Fibroblast of skin of left quadriceps (primary cell): ENCODE measurements around the gene TIPRL.
"Not testable (repeated sequence)": the region's sequence is repeated elsewhere in the genome, so short reads cannot be mapped to it uniquely, and the experiment has no call there.

Source experiments
- DNase-seq, 2 experiments: peaks; one replicate each; pipeline ENCODE4 v3.0.0-alpha.2; 2013; ENCODE audit warnings: low read depth in 2 of 2

The TIPRL gene

DNA sequence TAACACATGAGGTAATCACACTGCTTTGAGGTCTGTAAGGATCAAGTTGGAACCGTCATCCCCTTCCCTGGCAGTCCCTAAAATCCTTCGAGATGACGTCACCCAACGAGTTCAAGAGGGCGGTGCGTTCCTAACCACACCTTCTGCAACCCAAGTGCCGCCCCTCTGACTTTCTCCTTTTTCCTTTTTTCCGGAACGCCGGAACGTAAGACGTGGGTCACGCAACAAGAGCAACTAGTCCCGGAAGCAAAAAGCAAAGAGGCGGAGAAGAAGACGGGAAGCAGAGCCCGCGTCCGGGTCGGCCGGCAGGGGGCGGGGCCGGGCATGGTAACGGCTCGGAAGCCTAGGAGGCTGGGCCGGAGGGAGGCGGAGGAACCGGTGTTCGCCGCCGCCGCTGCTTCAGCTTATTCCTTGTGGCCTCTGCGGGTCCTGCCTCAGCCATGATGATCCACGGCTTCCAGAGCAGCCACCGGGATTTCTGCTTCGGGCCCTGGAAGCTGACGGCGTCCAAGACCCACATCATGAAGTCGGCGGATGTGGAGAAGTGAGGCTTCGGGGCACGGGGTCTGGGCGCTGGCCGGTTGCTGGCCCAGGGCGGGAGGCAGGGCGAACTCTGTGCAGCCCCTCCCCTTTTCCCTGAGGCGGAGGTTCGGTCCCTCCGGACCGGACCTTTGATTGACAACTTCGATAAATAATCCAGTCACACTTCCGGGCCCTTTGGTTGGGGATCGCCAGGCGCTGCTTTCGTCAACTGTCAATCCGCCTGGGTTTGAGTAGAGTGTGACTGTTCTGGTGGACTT, at the start of gene TIPRL:
TSS of gene TIPRL (plus strand) at position 325 of the 800 bp plus-strand sequence. CDS start at position 441, 116 bp downstream.
- peak; percentile 98 to 99 for DNase-seq

DNA sequence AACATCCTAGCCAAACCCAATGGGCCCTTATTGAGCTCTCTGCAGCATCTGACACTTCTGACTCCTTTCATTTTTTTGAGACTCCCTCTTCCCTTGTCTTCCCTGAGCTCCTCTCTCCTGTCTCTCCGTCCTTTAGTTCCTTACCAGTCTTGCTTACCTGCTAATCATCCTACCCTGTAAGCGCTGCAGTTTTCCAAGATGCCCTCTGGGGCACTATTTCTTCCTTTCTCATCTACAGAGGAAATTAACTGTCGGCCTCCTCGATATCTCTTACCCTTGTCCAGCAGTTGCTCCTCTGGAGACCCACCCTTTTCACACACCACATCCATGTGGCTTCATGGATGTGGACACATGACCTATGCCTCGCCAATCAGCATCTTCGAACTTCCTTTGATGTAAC, 48.8 kb upstream of the TIPRL start:
- DNase-seq: no peak

GRCh38 chr1:168134132-168134531, 44.6 kb upstream of the TIPRL start:
- no peak for DNase-seq

- no peak for DNase-seq
Measured at GRCh38 chr1:168134642-168135041, 44.1 kb upstream of the TIPRL start.

- no peak for DNase-seq
Measured at GRCh38 chr1:168135116-168135920, 43.4 kb upstream of the TIPRL start.

DNA sequence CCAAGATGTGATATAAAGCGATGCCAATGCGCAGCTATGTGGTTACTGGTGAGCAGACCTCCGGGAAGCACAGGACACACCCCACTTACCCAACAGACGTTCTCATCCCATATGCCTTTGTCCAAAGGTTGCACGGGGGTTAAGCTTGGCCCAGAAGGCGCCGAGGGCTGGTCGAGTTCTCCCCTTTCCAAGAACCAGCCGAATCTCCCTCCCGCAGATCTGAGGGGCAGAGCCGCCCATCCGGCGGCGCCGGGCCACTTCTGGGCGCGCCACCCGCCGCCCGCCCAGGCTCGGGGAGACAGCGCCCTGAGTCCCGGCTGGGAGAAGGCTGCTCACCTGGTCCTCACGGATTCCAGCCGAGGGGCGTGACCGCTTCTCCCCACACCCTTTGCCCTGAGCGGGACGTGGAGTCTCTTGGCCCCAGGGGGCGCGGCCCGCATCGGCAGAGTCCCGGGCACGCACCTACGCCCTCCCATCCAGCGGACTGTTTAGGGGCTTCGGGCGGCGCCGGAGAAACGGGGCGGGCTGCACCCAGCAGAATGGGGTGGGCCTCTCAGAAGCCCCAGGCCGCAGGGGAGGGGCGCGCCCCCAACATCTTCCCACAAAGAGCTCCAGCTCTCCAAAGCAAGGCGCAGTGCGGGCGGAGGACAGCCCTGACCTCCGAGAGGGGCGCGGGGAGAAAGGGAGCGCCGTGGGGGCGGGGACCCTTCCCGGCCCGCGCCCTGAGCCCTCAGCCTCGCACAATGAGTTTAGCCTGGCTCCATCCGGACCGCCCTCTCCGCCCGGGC, 42.6 kb upstream of the TIPRL start:
- DNase-seq: no peak

GRCh38 chr1:168136709-168137514, 41.9 kb upstream of the TIPRL start, which contains the start of gene GPR161:
GPR161 (minus strand) TSS chr1:168136930; CDS start chr1:168104850, 32,080 bp downstream.
- DNase-seq: peak; percentile 22 to 23

GRCh38 chr1:168137515-168137821, 41.3 kb upstream of the TIPRL start:
- no peak for DNase-seq

DNA sequence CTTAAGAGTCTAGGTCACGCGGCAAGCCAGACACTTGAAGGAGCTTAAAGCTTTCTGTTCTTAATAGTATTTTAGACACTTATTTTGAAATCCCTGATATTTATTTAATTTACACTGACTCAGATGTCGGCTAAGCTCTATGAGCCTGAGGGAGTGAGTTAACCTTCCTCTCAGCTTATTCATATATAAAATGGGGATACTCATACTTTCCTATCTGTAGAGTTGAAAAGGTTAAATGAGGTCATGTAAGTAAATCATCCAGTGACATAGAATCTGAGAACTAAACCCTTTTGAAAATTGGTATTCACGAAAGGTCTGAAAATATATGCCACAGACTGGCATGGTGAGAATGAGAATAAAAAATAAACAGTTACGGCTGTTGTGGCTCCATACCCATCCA, 40.6 kb upstream of the TIPRL start:
- no peak for DNase-seq

GRCh38 chr1:168139070-168139469, 39.7 kb upstream of the TIPRL start:
- no peak for DNase-seq

GRCh38 chr1:168141871-168142385, 36.8 kb upstream of the TIPRL start:
- no peak for DNase-seq

DNA sequence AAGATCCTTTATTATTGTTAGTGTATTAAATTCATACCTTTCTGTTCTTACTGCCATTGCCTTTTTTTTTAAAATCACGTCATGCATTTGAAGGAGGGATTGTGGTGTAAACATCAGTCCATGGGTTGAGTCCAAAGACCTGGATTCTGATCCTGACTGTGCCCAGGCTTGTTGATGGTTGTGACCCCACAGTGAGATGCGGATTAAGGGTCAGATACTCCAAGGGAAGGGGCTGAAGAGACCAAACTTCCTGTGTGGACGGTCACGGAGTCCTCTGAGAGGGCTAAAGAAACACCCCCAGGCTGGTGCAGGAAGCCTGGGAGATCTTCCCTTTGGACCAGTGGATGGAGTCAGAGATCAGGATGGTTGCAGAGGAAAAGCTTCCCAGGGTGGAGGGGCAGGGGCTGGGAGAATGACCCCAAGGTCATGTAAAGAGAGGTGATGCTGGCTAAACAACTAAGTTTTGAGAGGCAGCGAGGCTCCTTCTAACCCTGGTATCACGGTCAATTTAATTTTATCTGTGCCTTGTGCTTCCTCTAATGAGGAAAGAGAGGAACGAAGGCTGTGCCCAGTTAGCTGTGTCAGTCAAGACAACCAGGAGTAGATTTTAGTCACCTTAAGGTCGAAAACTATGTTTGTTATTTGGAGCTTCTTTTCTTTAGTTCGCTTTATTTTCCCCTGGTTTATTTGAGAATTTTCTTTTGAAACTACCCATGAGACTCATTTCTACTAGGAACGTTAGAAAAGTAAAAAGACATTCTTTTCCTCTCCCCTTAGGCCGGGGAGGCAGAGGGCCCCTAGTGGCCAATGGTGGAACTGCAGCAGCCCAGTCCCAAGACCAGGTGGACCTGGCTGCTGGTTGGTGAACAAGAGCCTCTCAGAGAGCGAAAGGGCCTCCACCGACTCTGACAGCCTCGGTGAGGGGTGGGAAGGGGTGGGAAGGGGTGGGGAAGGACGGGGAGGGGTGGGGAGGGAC, 33.3 kb upstream of the TIPRL start:
- peak; percentile 56 to 65 for DNase-seq

GRCh38 chr1:168146160-168146539, 32.6 kb upstream of the TIPRL start:
- DNase-seq: no peak

GRCh38 chr1:168146626-168147025, 32.1 kb upstream of the TIPRL start:
- no peak for DNase-seq

GRCh38 chr1:168148916-168149315, 29.8 kb upstream of the TIPRL start:
- no peak for DNase-seq

DNA sequence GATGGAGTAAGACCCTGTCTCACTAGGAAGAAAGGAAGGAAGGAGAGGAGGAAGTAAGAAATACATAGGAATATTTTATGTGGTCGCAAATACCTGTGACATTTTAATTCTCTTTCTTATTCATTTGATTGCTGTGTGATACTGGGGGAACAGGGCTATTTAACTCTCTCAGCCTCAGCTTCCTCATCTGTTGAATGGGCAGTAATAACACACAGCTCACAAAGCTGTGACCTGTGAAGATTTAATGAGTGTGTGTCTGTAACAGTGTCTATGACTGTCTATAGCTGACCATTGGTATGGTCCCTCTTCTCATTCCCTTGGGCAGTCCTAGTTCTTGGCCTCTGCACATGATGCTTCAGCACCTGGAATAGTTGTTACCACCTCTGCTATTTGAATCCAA, 28.5 kb upstream of the TIPRL start:
- no peak for DNase-seq

GRCh38 chr1:168151935-168152334, 26.8 kb upstream of the TIPRL start:
- no peak for DNase-seq

- not testable (repeated sequence) for DNase-seq
Measured at GRCh38 chr1:168154707-168155106, 24.1 kb upstream of the TIPRL start.

GRCh38 chr1:168155910-168156309, 22.9 kb upstream of the TIPRL start:
- DNase-seq: no peak

GRCh38 chr1:168157638-168158037, 21.1 kb upstream of the TIPRL start:
- no peak for DNase-seq
